HepG2 (cell line): ENCODE results near the gene GOLGA6C. TPM values are rescaled to one million over a fixed set of nuclear protein-coding genes. Genes with fewer than 3 reads are reported as not detected.

Source experiments
- AGO2 ChIP-seq: fragments of 200-400 bp; formaldehyde crosslinking; optimal IDR thresholded peaks from 2 replicates; pipeline ENCODE3; 2017; ENCODE audit warnings: mild to moderate bottlenecking, low read depth, low read length, moderate library complexity
- EP300 ChIP-seq, 3 experiments: sonication (generic) in 1 of 3; formaldehyde crosslinking in 1 of 3; IDR thresholded peaks; 2 replicates each; pipeline versions ENCODE4 v1.5.1 to v1.6.1; 2011 to 2020; ENCODE audit warnings: low read depth in 2 of 3, low read length in 2 of 3, borderline replicate concordance in 1 of 3, improper control_type of control experiment in 1 of 3, mild to moderate bottlenecking in 1 of 3, missing genetic modification reagents in 1 of 3, moderate library complexity in 1 of 3
- PBX3 ChIP-seq: sonication (generic); formaldehyde crosslinking; IDR thresholded peaks from 2 replicates; pipeline ENCODE4 v1.8.1; 2023; ENCODE audit warnings: missing genetic modification reagents, inconsistent platforms, borderline replicate concordance
- PCBP2 ChIP-seq: fragments of 200-400 bp; formaldehyde crosslinking; optimal IDR thresholded peaks from 2 replicates; pipeline ENCODE3; 2018; ENCODE audit warnings: low read length, low read depth; ENCODE audit not compliant: poor library complexity, severe bottlenecking
- SRSF9 ChIP-seq: fragments of 200-400 bp; formaldehyde crosslinking; IDR thresholded peaks from 2 replicates; pipeline ENCODE4 v1.6.1; 2018; ENCODE audit warnings: borderline replicate concordance, mild to moderate bottlenecking, low read depth, low read length; ENCODE audit not compliant: insufficient read depth, poor library complexity, severe bottlenecking
- TGIF2 ChIP-seq: IDR thresholded peaks from 2 replicates; pipeline ENCODE4 v1.6.1; 2016; ENCODE audit warnings: control low read depth, missing compliant biosample characterization
- ZC3H4 ChIP-seq: sonication (generic); formaldehyde crosslinking; IDR thresholded peaks from 2 replicates; pipeline ENCODE4 v1.4.0; 2020; ENCODE audit warnings: missing genetic modification reagents, borderline replicate concordance
- ZNF740 ChIP-seq: sonication (generic); formaldehyde crosslinking; IDR thresholded peaks from 2 replicates; pipeline ENCODE4 v1.4.0; 2020; ENCODE audit warnings: missing genetic modification reagents
- polyA plus RNA-seq, 8 experiments: library from polyadenylated mRNA; depleted of rRNA in 3 of 8; stranded (reverse) in 7 of 8; unstranded in 1 of 8; fragments of >200 nt; fragmentation: Illumina TruSeq in 4 of 8; extraction: Trizol in 4 of 8; gene quantifications; 2 replicates each; pipeline versions ENCODE4 v1.2.1 to v1.2.3, GENCODE V29; 2011 to 2016; ENCODE audit warnings: low read depth in 4 of 8, missing spikeins in 1 of 8, mixed read lengths in 1 of 8; ENCODE audit not compliant: insufficient read depth in 1 of 8
- total RNA-seq, 5 experiments: library from RNA; depleted of rRNA; stranded (reverse); fragments of >200 nt; fragmentation: Illumina TruSeq; extraction: Trizol; gene quantifications; 2 replicates each; pipeline ENCODE4 v1.2.3, GENCODE V29; 2016; ENCODE audit warnings: low read depth in 1 of 5
- TF ChIP-seq, protein P1 (sequence below): sonication (generic); formaldehyde crosslinking; IDR thresholded peaks from 2 replicates; pipeline ENCODE4 v1.4.0; 2020; ENCODE audit warnings: mild to moderate bottlenecking, missing genetic modification reagents
- TF ChIP-seq, protein P2 (sequence below): IDR thresholded peaks from 2 replicates; pipeline ENCODE4 v1.6.1; 2012; ENCODE audit warnings: low read length, improper control_type of control experiment
- TF ChIP-seq, protein P3 (sequence below): sonication (generic); formaldehyde crosslinking; IDR thresholded peaks from 2 replicates; pipeline ENCODE4 v1.9.0; 2021; ENCODE audit warnings: mild to moderate bottlenecking, missing genetic modification reagents

Gene GOLGA6C
- total and polyA plus RNA-seq, 2 of the 13 experiments (the other 11 are each of a cell fraction or from before 2014, with no cell fraction given) = not detected

DNA sequence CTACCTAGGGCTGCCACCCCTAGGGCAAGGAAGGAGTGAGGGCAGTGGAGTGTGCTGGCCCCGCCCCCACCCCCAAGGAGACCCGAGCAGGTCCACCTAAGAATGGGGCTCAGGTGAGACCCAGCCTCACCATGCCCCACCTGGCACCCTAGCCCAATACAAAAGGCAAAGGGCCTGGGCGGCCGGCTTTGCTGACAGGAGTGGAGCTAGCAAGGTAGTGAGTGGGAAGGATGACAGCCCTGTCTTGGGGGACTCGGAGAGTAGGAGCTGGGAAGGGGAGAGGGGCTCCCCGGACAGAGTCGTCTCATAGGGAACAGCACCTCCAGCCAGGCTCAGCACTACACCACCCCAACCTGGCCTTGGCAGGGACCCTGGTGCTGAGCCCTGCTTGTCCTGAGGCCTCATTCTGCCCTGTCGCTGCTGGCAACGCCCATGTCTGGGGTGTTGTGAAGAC is 44.3 kb upstream of the GOLGA6C start (continued):
- TF ChIP-seq, protein P1, sequence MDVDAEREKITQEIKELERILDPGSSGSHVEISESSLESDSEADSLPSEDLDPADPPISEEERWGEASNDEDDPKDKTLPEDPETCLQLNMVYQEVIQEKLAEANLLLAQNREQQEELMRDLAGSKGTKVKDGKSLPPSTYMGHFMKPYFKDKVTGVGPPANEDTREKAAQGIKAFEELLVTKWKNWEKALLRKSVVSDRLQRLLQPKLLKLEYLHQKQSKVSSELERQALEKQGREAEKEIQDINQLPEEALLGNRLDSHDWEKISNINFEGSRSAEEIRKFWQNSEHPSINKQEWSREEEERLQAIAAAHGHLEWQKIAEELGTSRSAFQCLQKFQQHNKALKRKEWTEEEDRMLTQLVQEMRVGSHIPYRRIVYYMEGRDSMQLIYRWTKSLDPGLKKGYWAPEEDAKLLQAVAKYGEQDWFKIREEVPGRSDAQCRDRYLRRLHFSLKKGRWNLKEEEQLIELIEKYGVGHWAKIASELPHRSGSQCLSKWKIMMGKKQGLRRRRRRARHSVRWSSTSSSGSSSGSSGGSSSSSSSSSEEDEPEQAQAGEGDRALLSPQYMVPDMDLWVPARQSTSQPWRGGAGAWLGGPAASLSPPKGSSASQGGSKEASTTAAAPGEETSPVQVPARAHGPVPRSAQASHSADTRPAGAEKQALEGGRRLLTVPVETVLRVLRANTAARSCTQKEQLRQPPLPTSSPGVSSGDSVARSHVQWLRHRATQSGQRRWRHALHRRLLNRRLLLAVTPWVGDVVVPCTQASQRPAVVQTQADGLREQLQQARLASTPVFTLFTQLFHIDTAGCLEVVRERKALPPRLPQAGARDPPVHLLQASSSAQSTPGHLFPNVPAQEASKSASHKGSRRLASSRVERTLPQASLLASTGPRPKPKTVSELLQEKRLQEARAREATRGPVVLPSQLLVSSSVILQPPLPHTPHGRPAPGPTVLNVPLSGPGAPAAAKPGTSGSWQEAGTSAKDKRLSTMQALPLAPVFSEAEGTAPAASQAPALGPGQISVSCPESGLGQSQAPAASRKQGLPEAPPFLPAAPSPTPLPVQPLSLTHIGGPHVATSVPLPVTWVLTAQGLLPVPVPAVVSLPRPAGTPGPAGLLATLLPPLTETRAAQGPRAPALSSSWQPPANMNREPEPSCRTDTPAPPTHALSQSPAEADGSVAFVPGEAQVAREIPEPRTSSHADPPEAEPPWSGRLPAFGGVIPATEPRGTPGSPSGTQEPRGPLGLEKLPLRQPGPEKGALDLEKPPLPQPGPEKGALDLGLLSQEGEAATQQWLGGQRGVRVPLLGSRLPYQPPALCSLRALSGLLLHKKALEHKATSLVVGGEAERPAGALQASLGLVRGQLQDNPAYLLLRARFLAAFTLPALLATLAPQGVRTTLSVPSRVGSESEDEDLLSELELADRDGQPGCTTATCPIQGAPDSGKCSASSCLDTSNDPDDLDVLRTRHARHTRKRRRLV (CRISPR knock-in tag) = no peak
- TF ChIP-seq PCBP2 = no peak
- no peak for TF ChIP-seq PBX3 (CRISPR knock-in tag)
- TF ChIP-seq SRSF9 = no peak
- no peak for TF ChIP-seq EP300 (IDR thresholded peaks at IDR 0.05; ENCODE audit: low read depth in 2 of 2, low read length in 2 of 2)
- TF ChIP-seq EP300 (CRISPR knock-in tag; IDR thresholded peaks at IDR 0.05; ENCODE audit: borderline replicate concordance) = no peak
- TF ChIP-seq AGO2 = peak; percentile 90
- no peak for TF ChIP-seq TGIF2 (CRISPR knock-in tag)
- TF ChIP-seq, protein P2, sequence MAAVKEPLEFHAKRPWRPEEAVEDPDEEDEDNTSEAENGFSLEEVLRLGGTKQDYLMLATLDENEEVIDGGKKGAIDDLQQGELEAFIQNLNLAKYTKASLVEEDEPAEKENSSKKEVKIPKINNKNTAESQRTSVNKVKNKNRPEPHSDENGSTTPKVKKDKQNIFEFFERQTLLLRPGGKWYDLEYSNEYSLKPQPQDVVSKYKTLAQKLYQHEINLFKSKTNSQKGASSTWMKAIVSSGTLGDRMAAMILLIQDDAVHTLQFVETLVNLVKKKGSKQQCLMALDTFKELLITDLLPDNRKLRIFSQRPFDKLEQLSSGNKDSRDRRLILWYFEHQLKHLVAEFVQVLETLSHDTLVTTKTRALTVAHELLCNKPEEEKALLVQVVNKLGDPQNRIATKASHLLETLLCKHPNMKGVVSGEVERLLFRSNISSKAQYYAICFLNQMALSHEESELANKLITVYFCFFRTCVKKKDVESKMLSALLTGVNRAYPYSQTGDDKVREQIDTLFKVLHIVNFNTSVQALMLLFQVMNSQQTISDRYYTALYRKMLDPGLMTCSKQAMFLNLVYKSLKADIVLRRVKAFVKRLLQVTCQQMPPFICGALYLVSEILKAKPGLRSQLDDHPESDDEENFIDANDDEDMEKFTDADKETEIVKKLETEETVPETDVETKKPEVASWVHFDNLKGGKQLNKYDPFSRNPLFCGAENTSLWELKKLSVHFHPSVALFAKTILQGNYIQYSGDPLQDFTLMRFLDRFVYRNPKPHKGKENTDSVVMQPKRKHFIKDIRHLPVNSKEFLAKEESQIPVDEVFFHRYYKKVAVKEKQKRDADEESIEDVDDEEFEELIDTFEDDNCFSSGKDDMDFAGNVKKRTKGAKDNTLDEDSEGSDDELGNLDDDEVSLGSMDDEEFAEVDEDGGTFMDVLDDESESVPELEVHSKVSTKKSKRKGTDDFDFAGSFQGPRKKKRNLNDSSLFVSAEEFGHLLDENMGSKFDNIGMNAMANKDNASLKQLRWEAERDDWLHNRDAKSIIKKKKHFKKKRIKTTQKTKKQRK = no peak
- TF ChIP-seq, protein P3, sequence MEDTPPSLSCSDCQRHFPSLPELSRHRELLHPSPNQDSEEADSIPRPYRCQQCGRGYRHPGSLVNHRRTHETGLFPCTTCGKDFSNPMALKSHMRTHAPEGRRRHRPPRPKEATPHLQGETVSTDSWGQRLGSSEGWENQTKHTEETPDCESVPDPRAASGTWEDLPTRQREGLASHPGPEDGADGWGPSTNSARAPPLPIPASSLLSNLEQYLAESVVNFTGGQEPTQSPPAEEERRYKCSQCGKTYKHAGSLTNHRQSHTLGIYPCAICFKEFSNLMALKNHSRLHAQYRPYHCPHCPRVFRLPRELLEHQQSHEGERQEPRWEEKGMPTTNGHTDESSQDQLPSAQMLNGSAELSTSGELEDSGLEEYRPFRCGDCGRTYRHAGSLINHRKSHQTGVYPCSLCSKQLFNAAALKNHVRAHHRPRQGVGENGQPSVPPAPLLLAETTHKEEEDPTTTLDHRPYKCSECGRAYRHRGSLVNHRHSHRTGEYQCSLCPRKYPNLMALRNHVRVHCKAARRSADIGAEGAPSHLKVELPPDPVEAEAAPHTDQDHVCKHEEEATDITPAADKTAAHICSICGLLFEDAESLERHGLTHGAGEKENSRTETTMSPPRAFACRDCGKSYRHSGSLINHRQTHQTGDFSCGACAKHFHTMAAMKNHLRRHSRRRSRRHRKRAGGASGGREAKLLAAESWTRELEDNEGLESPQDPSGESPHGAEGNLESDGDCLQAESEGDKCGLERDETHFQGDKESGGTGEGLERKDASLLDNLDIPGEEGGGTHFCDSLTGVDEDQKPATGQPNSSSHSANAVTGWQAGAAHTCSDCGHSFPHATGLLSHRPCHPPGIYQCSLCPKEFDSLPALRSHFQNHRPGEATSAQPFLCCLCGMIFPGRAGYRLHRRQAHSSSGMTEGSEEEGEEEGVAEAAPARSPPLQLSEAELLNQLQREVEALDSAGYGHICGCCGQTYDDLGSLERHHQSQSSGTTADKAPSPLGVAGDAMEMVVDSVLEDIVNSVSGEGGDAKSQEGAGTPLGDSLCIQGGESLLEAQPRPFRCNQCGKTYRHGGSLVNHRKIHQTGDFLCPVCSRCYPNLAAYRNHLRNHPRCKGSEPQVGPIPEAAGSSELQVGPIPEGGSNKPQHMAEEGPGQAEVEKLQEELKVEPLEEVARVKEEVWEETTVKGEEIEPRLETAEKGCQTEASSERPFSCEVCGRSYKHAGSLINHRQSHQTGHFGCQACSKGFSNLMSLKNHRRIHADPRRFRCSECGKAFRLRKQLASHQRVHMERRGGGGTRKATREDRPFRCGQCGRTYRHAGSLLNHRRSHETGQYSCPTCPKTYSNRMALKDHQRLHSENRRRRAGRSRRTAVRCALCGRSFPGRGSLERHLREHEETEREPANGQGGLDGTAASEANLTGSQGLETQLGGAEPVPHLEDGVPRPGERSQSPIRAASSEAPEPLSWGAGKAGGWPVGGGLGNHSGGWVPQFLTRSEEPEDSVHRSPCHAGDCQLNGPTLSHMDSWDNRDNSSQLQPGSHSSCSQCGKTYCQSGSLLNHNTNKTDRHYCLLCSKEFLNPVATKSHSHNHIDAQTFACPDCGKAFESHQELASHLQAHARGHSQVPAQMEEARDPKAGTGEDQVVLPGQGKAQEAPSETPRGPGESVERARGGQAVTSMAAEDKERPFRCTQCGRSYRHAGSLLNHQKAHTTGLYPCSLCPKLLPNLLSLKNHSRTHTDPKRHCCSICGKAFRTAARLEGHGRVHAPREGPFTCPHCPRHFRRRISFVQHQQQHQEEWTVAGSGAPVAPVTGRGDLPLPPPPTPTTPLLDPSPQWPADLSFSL = no peak
- no peak for TF ChIP-seq ZNF740 (CRISPR knock-in tag)
- TF ChIP-seq ZC3H4 (CRISPR knock-in tag) = no peak
